Adrenal gland (tissue), 12 donors: ENCODE data around the gene PACS2. TPM values are rescaled to one million over a fixed set of nuclear protein-coding genes. Genes with fewer than 3 reads are reported as not detected.

ENCODE experiments used
- DNase-seq, 7 donors: peaks; one replicate each; pipeline ENCODE4 v3.0.0-alpha.2; 2019 to 2020
- H3K27ac ChIP-seq, 5 donors: fragments of 200-600 bp; sonication (generic) in 4 of 5; 1 replicate in 3 of 5; 2 replicates in 2 of 5; pipeline versions ENCODE4 v1.5.1 to v1.8.0; 2016 to 2020; ENCODE audit warnings: mild to moderate bottlenecking in 1 of 5
- H3K27me3 ChIP-seq: fragments of 200-600 bp; 2 replicates; pipeline ENCODE4 v1.8.0; 2021
- H3K36me3 ChIP-seq, 2 donors: fragments of 200-600 bp; replicated peaks in 1 of 2; 1 replicate in 1 of 2; 2 replicates in 1 of 2; pipeline versions ENCODE4 v1.5.1 to v1.8.0; 2018 to 2022
- H3K4me1 ChIP-seq, 2 donors: fragments of 200-600 bp; replicated peaks in 1 of 2; 1 replicate in 1 of 2; 2 replicates in 1 of 2; pipeline versions ENCODE4 v1.5.1 to v1.8.0; 2018 to 2021
- H3K4me3 ChIP-seq, 4 donors: fragments of 200-600 bp; sonication (generic) in 3 of 4; one replicate each; pipeline ENCODE4 v1.5.1; 2016 to 2018
- H3K9me3 ChIP-seq, 3 donors: fragments of 200-600 bp; sonication (generic) in 1 of 3; replicated peaks in 1 of 3; 1 replicate in 2 of 3; 2 replicates in 1 of 3; pipeline versions ENCODE4 v1.5.1 to v1.8.0; 2016 to 2021
- POLR2A ChIP-seq, 2 donors: fragments of 450-650 bp; IDR thresholded peaks; one replicate each; pipeline ENCODE4 v1.6.1; 2017; ENCODE audit warnings: antibody characterized with exemption in 2 of 2, mild to moderate bottlenecking in 2 of 2, moderate library complexity in 1 of 2
- WGBS, 4 donors: extraction: QIAGEN DNeasy Blood & Tissue Kit in 2 of 4; methylation state at CpG; one replicate each; pipeline versions ENCODE4 v1.1.5 to v1.1.7; 2013 to 2017; 5-methylcytosine and 5-hydroxymethylcytosine counted together
- intact Hi-C, 2 donors: fragments of 100-400 bp; cut with DNase I; formaldehyde crosslinking; loops; one replicate each; pipeline versions ENCODE4 v1.14.1 to v1.15.0; 2022 to 2023
- polyA plus RNA-seq, 3 donors: library from polyadenylated mRNA; stranded (reverse); fragments of 200-250 nt in 2 of 3; fragments of 350-450 nt in 1 of 3; fragmentation: Illumina TruSeq in 1 of 3; extraction: RNeasy Lipid Tissue Mini Kit (QIAGEN cat#74804) in 1 of 3; gene quantifications; one replicate each; pipeline ENCODE4 v1.2.3, GENCODE V29; 2013 to 2014
- total RNA-seq, 9 donors: library from RNA; depleted of rRNA in 4 of 9; stranded (reverse); fragments of >200 nt in 4 of 9; fragments of 120-200 nt in 1 of 9; fragmentation: NEBNext Ultra II Directional in 1 of 9; extraction: Animal tissue kit (Norgen Biotek cat#: 25700) in 1 of 9; gene quantifications; one replicate each; pipeline versions ENCODE4 v1.1.0 to v1.2.4, GENCODE V29; 2013 to 2023
- TF ChIP-seq, protein P1 (sequence below), 6 experiments: fragments of 450-650 bp in 4 of 6; fragments of 200-600 bp in 2 of 6; sonication (generic) in 1 of 6; IDR thresholded peaks; 1 replicate in 5 of 6; 2 replicates in 1 of 6; pipeline versions ENCODE4 v1.5.1 to v1.8.0; 2016 to 2021; ENCODE audit warnings: antibody characterized with exemption in 6 of 6, mild to moderate bottlenecking in 2 of 6, moderate library complexity in 1 of 6
- donor health status: healthy with polysubstance abuse.
- donor health status: Bipolar disorder and iron deficiency.
- donor health status: DM: yes; HTN: yes; CAD: no.
- donor health status: DM: no; HTN: no; CAD: no.
- donor health status: DM: no; HTN: no; CAD: no.
- donor health status: DM: yes; HTN: yes; CAD: no.

The PACS2 gene
- total and polyA plus RNA-seq, 12 donors: 19.5 to 221 (median 81.1) TPM

- TF ChIP-seq POLR2A (IDR thresholded peaks at IDR 0.05): no peak
- TF ChIP-seq, protein P1, sequence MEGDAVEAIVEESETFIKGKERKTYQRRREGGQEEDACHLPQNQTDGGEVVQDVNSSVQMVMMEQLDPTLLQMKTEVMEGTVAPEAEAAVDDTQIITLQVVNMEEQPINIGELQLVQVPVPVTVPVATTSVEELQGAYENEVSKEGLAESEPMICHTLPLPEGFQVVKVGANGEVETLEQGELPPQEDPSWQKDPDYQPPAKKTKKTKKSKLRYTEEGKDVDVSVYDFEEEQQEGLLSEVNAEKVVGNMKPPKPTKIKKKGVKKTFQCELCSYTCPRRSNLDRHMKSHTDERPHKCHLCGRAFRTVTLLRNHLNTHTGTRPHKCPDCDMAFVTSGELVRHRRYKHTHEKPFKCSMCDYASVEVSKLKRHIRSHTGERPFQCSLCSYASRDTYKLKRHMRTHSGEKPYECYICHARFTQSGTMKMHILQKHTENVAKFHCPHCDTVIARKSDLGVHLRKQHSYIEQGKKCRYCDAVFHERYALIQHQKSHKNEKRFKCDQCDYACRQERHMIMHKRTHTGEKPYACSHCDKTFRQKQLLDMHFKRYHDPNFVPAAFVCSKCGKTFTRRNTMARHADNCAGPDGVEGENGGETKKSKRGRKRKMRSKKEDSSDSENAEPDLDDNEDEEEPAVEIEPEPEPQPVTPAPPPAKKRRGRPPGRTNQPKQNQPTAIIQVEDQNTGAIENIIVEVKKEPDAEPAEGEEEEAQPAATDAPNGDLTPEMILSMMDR (IDR thresholded peaks at IDR 0.05): no peak
- DNase-seq: no peak
- intact Hi-C loops: no loop called here
- Histone ChIP-seq H3K36me3 (no peaks in the 10 kb centered on the region), H3K9me3 (no peaks in the 10 kb centered on the region), H3K4me1 (peaks cover 14 to 23% of the 10 kb centered on the region in 2 donors), H3K27me3 (no peaks in the 10 kb centered on the region), H3K27ac (no peak overlapping the region), H3K4me3 (no peak overlapping the region)
- 93 to 96% (median 94%) methylated on average over 17 to 21 of the region's 21 CpGs for WGBS, 4 donors
Observed at GRCh38 chr14:105423488-105424195, 109.1 kb downstream of the PACS2 start.

DNA sequence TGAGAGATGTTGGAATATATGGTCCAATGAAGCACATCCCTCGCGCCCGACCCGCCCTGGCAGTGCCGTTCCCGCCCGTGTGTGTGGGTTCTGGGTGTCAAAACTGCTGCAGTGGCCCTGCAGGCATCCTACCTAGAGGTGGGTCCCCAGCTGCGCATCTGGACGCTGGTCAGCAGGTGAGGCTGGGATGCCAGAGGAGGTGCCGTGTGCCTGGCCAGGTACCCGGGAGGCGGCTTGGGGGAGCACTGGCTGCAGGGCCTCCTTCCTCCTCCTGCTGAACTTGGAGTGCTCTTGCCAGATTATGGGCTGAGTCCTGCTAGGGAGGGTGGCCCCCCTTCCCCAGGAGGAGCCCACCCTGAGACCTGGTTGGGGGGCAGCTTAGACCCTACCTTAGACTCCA, 110.3 kb downstream of the PACS2 start:
- intact Hi-C loops: no loop called here
- WGBS, 4 donors: 95 to 100% (median 96%) methylated on average over 1 to 12 of the region's 12 CpGs
- Histone ChIP-seq H3K27me3 (no peaks in the 10 kb centered on the region), H3K4me1 (peaks cover 14 to 16% of the 10 kb centered on the region in 2 donors), H3K9me3 (no peaks in the 10 kb centered on the region), H3K4me3 (no peak overlapping the region), H3K27ac (no peak overlapping the region), H3K36me3 (no peaks in the 10 kb centered on the region)
- TF ChIP-seq POLR2A (IDR thresholded peaks at IDR 0.05): no peak
- TF ChIP-seq, protein P1 (IDR thresholded peaks at IDR 0.05): no peak
- no peak for DNase-seq

DNA sequence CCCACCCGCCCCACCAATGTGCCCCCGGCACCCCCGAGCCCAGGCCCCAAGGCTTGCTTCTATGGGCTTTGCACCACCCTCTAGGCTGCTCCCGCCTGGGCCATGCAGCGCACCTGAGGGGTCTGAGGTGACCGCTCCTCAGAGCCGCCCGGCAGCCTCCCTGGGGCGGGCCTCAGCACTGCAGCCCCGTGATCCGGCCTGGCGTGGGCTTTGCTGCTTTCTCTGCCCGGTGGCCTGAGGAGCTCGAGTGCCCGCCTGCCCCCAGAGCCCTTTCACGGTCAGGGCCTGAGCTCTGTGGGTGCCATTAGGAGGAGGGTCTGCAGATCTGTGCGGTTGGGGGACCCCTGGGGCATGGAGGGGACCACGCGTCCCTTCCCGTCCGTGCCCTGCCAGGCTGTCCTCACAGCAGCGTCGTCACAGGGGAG, 111.3 kb downstream of the PACS2 start:
- no peaks in the 10 kb centered on the region for H3K9me3 ChIP-seq
- H3K36me3 ChIP-seq: no peaks in the 10 kb centered on the region
- H3K27ac ChIP-seq: no peak overlapping the region
- TF ChIP-seq, protein P1 (IDR thresholded peaks at IDR 0.05): no peak
- no peak for TF ChIP-seq POLR2A (IDR thresholded peaks at IDR 0.05)
- 92 to 100% (median 98%) methylated on average over 6 to 23 of the region's 23 CpGs for WGBS, 4 donors
- no peaks in the 10 kb centered on the region for H3K27me3 ChIP-seq
- intact Hi-C loops: no loop called here
- no peak for DNase-seq
- no peak overlapping the region for H3K4me3 ChIP-seq
- H3K4me1 ChIP-seq: peaks cover 9 to 16% of the 10 kb centered on the region in 2 donors

GRCh38 chr14:105426416-105427130, 112.0 kb downstream of the PACS2 start:
- 94 to 96% (median 95%) methylated on average over 13 to 21 of the region's 21 CpGs for WGBS, 4 donors

More at GRCh38 chr14:105426416-105427130, 112.0 kb downstream of the PACS2 start:
- intact Hi-C loops: no loop called here
- Histone ChIP-seq H3K9me3 (no peaks in the 10 kb centered on the region), H3K36me3 (no peaks in the 10 kb centered on the region), H3K4me3 (no peak overlapping the region), H3K27ac (no peak overlapping the region), H3K27me3 (no peaks in the 10 kb centered on the region), H3K4me1 (peaks cover 2 to 13% of the 10 kb centered on the region in 2 donors)
- DNase-seq: no peak
- no peak for TF ChIP-seq POLR2A (IDR thresholded peaks at IDR 0.05)
- TF ChIP-seq, protein P1 (IDR thresholded peaks at IDR 0.05): no peak
